OCI-LY1 (cell line): ENCODE data around the gene KLF5.

Experiments
- EZH2 ChIP-seq: fragments of 200-600 bp; sonication (generic), shearing (Covaris generic); IDR thresholded peaks from 2 replicates; pipeline ENCODE4 v1.8.0; 2017; ENCODE audit warnings: borderline replicate concordance, mixed run types, mild to moderate bottlenecking, antibody characterized with exemption, low read length, moderate library complexity, mixed read lengths
- TF ChIP-seq, protein P1 (sequence below): fragments of 200-600 bp; sonication (generic), shearing (Covaris generic); IDR thresholded peaks from 2 replicates; pipeline ENCODE4 v1.5.1; 2017; ENCODE audit warnings: mild to moderate bottlenecking, antibody characterized with exemption, low read length, moderate library complexity, mixed read lengths

DNA sequence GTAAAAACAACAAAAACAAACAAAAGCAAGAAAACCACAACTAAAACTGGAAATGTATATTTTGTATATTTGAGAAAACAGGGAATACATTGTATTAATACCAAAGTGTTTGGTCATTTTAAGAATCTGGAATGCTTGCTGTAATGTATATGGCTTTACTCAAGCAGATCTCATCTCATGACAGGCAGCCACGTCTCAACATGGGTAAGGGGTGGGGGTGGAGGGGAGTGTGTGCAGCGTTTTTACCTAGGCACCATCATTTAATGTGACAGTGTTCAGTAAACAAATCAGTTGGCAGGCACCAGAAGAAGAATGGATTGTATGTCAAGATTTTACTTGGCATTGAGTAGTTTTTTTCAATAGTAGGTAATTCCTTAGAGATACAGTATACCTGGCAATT lies 17.1 kb downstream of the KLF5 start:
- TF ChIP-seq, protein P1, sequence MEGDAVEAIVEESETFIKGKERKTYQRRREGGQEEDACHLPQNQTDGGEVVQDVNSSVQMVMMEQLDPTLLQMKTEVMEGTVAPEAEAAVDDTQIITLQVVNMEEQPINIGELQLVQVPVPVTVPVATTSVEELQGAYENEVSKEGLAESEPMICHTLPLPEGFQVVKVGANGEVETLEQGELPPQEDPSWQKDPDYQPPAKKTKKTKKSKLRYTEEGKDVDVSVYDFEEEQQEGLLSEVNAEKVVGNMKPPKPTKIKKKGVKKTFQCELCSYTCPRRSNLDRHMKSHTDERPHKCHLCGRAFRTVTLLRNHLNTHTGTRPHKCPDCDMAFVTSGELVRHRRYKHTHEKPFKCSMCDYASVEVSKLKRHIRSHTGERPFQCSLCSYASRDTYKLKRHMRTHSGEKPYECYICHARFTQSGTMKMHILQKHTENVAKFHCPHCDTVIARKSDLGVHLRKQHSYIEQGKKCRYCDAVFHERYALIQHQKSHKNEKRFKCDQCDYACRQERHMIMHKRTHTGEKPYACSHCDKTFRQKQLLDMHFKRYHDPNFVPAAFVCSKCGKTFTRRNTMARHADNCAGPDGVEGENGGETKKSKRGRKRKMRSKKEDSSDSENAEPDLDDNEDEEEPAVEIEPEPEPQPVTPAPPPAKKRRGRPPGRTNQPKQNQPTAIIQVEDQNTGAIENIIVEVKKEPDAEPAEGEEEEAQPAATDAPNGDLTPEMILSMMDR: no peak
- TF ChIP-seq EZH2: no peak
